Inflammatory macrophage treated with lipopolysaccharide for 1 hour (primary cell): Measurements from ENCODE around the gene TBC1D5.
A peak's percentile ranks its signal among the peaks of the same experiment; 100 is the strongest.

Source experiments
- DNase-seq, 2 donors: peaks; one replicate each; pipeline ENCODE4 v3.0.0-alpha.2; 2020 to 2022

TBC1D5 gene

GRCh38 chr3:17266846-17267245 is 475.6 kb downstream of the TBC1D5 start:
- DNase-seq: no peak

- peak; percentile 3 to 5 for DNase-seq
Observed at GRCh38 chr3:17261627-17262369, 480.6 kb downstream of the TBC1D5 start.

DNA sequence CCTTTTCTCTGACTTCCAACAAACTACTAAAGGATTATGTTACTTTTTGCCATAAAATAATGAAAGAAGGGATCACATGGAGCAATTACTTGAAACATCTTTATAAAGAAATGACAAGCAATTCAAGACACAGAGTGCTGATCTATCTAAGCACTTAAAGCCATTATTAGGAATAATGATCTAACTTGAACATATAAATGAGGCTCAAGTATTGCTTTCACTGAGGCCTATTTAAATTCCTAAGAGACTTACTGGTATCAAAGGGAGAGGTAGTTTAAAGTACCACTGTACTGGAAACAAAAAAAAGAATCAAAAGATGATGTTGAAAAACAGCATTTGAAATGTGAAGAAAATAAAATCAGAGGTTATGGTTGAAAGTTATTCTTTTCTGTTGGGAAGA is 482.2 kb downstream of the TBC1D5 start:
- no peak for DNase-seq

GRCh38 chr3:17259685-17260084 is 482.7 kb downstream of the TBC1D5 start:
- no peak for DNase-seq

- peak; percentile 3 to 64 for DNase-seq
Observed at GRCh38 chr3:17258823-17259436, 483.5 kb downstream of the TBC1D5 start.

GRCh38 chr3:17257269-17257668 is 485.2 kb downstream of the TBC1D5 start:
- DNase-seq: no peak

DNA sequence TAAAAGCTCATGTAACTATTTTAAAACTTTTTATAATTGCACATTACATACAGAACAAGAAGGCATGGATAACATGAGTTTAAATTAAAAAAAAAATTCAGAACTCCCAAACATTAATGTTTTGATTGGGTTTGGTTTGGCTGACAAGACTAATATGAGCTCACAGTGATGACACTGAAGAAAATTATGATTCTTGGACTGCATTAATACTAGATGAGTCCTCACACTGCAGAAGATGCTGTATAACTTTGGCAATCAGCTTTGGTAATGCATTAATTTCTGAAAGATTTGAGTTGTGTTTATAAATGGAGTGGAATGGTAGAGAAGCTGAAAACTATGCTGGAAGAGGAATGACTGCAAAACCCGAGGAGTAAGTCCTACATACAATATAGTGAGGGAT is 498.8 kb downstream of the TBC1D5 start:
- DNase-seq: no peak

- no peak for DNase-seq
Observed at GRCh38 chr3:17239417-17239816, 503.0 kb downstream of the TBC1D5 start.

GRCh38 chr3:17238023-17238422 is 504.4 kb downstream of the TBC1D5 start:
- DNase-seq: no peak

- no peak for DNase-seq
Observed at GRCh38 chr3:17235310-17235709, 507.1 kb downstream of the TBC1D5 start.

- DNase-seq: no peak
Observed at GRCh38 chr3:17234382-17234781, 508.0 kb downstream of the TBC1D5 start.

- DNase-seq: peak; percentile 28 to 40
Observed at GRCh38 chr3:17233398-17233800, 509.0 kb downstream of the TBC1D5 start.

DNA sequence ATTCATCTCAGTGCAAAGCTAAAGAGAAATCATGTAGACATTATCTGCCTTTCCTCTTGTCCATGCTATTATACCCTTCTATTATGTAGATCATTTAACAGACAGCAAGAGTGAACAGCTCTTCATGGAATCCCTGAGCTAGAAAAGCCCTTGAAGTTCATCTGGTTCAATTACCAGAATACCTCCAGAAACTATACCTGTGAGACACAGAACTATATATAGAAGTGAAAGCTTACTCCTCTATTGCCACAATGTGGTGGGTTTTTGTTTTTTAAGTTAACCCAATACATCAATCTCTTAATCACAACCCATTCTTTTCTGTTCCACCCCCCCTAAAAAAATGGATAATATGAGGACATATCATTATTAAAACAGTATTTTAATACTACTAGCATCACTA is 510.0 kb downstream of the TBC1D5 start:
- no peak for DNase-seq

GRCh38 chr3:17231537-17232261 is 510.7 kb downstream of the TBC1D5 start:
- DNase-seq: no peak

DNA sequence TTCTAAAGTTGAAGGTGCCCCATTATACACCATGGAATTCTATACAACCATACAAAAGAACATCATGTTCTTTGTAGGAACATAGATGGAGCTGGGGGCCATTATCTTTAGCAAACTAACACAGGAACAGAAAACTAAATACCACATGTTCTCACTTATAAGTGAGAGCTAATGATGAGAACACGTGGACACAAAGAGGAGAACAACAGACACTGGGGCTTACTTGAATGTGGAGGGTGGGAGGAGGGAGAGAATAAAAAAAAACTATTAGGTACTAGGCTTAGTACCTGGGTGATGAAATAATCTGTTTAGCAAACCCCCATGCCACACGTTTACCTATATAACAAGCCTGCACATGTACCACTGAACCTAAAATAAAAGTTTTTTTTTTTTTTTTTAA is 515.0 kb downstream of the TBC1D5 start:
- no peak for DNase-seq

- DNase-seq: no peak
Observed at GRCh38 chr3:17221529-17221928, 520.9 kb downstream of the TBC1D5 start.

GRCh38 chr3:17219593-17219992 is 522.8 kb downstream of the TBC1D5 start:
- DNase-seq: no peak

- no peak for DNase-seq
Observed at GRCh38 chr3:17218587-17218986, 523.8 kb downstream of the TBC1D5 start.

DNA sequence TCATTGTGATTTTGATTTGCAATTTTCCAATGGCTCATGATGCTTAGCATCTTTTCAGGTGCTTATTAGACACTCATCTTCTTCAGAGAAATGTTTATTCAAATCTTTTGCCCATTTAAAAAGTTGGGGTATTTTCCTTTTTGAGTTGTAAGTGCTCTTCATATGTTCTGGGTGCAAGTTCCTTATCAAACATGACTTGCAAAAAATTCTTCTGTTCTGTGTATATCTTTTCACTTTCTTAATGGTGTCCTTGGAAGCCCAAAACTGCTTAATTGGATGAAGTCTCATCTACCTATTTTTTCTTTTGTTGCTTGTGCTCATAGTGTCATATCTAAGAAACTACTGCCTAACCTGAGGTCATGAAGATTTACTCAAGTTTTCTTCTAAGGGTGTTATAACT is 524.8 kb downstream of the TBC1D5 start:
- DNase-seq: no peak

DNA sequence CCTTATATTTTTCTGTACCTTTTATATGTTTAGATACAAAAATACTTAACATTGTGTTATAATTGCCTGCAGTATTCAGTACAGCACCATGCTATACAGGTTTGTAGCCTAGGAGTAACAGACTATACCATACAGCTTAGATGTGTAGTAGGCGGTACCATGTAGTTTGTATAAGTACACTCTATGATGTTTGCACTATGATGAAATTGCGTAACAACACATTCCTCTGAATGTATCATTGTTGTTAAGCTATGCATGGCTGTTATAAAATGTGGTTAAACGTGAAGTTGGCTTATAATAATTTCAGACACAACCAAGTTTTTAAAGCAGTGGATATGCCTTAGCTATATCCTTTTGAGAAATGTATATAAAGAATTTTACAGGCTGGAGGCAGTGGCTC is 529.3 kb downstream of the TBC1D5 start:
- no peak for DNase-seq

- no peak for DNase-seq
Observed at GRCh38 chr3:17207979-17208378, 534.5 kb downstream of the TBC1D5 start.

DNA sequence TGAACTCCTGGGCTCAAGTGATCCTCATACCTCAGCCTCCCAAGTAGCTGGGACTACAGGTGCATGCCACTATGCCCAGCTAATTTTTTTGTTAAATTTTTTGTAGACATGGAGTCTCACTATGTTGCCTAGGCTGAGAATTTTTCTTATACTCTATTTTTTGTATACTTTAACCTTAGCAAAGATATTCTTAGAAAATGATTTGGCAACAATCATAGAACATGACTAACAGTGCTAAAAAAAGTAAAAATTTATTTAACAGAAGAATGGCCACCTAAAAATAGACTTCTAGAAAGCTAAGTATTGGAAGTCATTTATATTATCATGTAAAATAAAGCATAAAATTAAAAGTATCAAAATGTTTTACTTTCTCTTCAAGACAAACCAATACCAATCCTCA is 535.4 kb downstream of the TBC1D5 start:
- no peak for DNase-seq

DNA sequence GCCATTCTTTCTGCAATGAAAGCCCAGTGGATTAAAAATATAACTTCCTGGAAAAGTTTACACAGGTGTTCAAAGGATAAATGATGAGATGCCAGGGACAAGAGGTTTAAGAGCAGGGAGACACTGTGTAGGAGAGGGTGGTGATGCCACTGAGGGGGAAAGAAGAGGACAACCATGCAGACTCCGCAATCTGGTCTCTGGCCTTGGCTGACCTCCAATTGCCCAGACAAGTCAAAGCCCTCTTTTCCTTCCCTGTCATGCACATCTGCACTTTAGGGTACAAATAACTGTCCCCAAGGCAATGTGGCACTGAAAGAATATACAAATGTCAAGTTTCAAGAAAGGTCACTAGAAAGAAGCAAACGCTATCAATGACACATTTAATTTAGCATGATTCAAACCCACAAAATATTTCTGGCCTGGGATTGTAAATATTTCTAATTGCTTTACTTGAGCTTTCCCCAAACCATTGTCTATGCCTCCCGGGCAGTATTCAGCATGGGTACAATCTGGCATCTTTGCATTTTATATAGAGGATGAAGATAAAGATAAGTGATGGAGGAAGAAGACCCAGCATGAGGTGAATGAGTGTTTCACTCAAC is 538.3 kb downstream of the TBC1D5 start:
- DNase-seq: no peak

- DNase-seq: no peak
Observed at GRCh38 chr3:17201538-17201937, 540.9 kb downstream of the TBC1D5 start.
